Eye (tissue), 1 donor: Measurements from ENCODE around the gene OR1S1.
"Not testable (repeated sequence)": the region's sequence is repeated elsewhere in the genome, so short reads cannot be mapped to it uniquely, and the experiment has no call there.

Experiments used
- DNase-seq: peaks from one replicate; pipeline ENCODE4 v3.0.0-alpha.2; 2015

The OR1S1 gene

DNA sequence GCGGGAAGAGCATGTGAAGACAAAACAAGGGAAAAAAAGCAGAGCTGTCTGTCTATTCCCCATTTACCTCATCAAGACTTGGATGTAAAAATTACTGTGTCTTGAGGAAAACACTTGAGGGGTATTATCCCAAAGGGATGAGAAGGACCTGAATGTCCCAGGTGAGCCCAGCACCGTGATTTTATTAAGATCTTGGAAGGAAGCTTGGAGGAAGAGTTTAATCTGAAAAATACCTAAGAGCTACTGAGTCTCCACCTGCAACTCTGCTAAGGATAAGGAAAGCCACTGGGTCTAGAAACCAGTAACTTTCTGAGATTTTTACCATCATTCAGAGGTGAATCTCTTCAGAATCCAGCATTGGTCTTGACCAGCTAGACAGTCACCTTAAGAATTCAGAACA is at the start of gene OR1S1:
OR1S1 (plus strand) TSS at position 301 of the 400 bp plus-strand sequence.
- not testable (repeated sequence) for DNase-seq

- no peak for DNase-seq
These were observed 48.1 kb upstream of the OR1S1 start for GRCh38 chr11:58164389-58164788.

DNA sequence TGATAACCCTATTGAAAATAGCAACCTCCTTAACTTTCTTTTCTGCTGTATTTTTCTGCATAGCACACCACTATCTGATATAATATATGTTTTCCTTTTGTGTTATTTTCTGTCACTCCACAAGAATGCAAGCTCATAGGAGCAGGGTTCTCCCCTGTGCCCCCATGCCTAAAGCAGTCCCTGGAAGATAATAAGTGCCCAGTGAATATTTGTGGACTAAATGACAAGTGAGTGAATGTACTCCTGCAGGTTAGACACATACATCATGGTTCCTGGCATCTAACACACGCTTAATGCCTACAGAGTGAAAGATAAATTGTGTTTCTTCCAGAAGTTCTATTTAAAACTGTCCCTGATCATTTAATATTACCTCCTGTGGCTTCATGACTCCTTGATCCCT is 47.5 kb upstream of the OR1S1 start:
- no peak for DNase-seq

GRCh38 chr11:58165504-58166106 is 46.9 kb upstream of the OR1S1 start:
- DNase-seq, result no peak

GRCh38 chr11:58177409-58178054 is 35.0 kb upstream of the OR1S1 start:
- no peak for DNase-seq

- no peak for DNase-seq
These were observed 34.1 kb upstream of the OR1S1 start for GRCh38 chr11:58178444-58178843.

GRCh38 chr11:58179648-58180047 is 32.9 kb upstream of the OR1S1 start:
- no peak for DNase-seq

DNA sequence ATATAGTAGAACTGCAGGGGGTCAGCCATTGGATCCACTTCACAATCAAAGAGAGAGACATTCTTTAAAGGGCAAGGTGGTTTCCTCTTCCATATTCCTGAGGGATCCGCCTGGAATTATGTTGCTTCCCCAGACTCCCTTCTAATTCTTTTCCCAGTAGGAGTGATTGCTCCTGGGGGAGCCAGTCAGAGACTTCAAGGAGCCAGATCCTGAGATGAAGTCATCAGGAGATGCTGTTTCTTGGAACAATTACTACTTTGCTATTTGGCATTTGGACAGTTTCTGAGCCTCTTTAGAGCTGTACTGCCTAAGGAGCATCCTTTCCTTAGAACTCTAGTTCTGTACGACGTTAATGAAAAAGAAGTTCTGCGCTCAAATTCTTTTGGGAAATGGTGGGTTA is 25.6 kb upstream of the OR1S1 start:
- no peak for DNase-seq

DNA sequence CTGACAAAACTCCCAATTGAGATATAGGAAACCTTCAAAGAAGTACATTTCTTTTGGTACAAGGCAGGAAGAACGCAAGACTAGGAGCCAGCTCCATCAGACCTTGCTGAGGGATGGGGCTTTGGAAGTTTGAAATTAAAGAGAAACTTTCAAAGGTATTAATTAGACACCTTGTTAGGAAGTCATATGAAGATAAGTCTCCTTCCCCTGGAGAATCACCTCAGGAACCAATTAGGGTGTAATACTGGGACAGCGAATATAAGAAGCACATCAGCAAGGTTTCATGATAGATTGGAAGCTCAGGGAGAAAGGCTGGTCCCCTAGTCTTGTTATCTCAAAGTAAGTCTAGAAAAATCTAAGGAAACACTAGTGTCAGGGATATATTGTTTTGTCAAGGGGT is 23.8 kb upstream of the OR1S1 start, which contains the start of gene OR9Q2:
OR9Q2 (plus strand) TSS at position 301 of the 400 bp plus-strand sequence. CDS start 1,421 bp downstream, outside the sequence.
- DNase-seq, result no peak

- DNase-seq, result peak; percentile 1
These were observed 20.3 kb upstream of the OR1S1 start for GRCh38 chr11:58192229-58192628.

DNA sequence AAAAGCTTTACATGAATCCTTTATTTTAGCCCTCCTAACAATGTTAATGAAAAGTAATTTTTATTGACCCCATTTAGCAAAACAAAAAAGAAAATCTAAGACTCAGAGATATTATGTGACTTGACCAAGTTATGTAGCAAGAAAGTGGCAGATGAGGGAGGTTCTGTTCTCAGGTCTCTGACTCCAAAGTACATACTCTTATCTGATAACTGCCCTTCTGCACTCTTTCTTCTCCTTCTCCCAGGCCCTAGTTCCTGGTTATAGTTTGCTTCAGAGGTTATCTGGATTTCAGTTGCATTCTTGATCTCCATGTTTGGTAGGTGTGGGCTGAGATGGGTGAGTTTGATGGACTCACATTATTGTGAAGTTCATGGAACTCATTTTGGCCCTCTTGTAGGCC is 19.1 kb upstream of the OR1S1 start:
- no peak for DNase-seq

DNA sequence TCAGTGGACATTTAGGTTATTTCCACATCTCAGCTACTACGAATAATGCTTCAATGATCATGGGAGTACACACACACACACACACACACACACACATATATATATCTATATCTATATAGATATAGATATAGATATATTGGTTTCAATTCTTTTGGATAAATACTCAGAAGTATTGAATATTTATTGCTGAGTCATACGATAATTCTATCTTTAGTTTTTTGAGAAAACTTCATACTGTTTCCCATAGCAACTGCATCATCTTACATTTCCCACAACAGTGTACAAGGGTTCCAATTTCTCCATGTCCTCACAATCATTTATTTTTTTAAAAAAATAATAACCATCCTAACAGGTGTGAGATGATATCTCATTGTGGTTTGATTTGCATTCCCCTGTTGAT is 16.6 kb upstream of the OR1S1 start:
- DNase-seq, result no peak

- DNase-seq, result no peak
These were observed 13.2 kb upstream of the OR1S1 start for GRCh38 chr11:58199271-58199670.

DNA sequence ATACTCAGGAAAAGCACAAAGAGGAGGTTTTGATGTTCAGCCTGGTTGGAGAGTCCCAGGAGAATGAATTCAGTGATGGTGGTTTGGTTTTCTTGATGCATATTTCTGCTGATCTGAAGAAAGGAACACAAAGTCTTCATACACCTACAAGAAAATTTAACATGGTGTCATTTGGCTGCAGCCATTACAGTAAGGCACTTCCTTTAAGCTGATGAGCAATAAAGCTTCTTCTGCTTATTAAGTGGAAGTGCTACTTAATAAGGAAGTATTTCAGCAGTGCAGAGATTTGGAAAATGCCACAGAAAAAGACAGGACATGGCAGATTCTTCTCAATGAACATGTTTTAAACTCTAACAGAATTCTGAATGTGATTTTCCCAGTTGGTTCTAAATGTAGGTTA is 8.5 kb upstream of the OR1S1 start, which contains the start of gene OR1S2:
OR1S2 (minus strand) TSS at position 101 of the 400 bp plus-strand sequence; CDS start at position 101, 0 bp downstream.
- no peak for DNase-seq

- DNase-seq, result no peak
These were observed 4.0 kb downstream of the OR1S1 start for GRCh38 chr11:58216476-58216875.

- DNase-seq, result no peak
These were observed 10.2 kb downstream of the OR1S1 start for GRCh38 chr11:58222721-58223120.

DNA sequence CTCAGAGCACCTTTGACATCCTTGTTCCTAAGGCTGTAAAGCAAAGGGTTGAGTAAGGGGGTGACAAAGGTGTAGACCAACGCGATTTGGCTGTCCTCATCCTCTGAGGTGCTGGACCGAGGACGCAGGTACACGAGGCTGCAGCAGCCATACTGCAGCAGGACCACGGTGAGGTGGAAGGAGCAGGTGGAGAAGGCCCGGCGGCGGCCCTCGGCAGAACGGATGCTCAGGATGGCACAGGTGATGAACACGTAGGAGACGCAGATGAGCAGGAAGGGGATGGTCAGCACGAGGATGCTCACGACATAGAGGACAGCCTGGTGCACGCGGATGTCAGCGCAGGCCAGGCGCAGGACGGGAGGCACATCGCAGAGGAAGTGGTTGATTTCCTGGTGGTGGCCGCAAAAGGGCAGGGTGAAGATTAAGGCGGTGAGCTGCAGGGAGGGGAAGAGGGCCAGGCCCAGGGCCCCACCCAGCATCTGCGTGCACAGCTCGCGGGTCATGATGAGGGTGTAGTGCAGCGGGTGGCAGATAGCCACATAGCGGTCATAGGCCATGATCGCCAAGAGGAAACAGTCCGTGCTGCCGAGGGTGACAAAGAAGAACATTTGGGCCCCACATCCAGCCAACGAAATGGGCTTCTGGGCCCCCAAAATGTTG is 15.6 kb downstream of the OR1S1 start:
- no peak for DNase-seq

DNA sequence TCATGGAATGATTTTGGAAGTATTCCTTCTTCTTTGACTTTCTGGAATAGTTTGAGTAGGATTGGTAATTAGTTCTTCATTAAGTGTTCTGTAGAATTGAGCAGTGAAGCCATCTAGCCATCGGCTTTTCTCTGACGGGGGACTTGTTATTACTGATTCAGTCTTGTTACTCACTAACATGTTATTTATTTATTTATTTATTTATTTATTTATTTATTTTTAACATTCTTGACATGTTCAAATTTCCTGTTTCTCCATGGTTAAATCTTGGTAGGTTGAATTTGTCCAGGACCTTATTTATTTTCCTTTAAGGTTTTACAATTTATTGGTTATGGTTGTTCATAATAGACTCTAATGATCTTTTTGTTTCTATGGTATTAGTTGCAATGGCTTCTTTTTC is 31.4 kb downstream of the OR1S1 start:
- no peak for DNase-seq

GRCh38 chr11:58254936-58255335 is 42.4 kb downstream of the OR1S1 start:
- DNase-seq, result no peak

DNA sequence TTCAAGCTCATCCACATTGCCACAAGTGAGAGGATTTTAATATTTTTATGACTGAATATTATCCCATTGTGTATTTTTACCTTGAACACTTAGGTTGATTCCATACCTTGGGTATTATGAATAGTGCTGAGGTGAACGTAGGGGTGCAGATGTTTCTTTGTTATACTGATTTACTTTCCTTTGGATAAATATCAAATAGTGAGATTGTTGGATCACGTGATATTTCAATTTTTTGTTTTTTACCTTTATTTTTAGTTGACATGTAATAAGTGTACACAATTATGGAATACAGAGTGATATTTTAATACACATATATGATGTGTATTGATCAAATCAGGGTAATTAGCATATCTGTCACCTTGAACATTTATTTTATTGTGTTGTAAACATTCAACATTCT is 47.5 kb downstream of the OR1S1 start:
- DNase-seq, result no peak
